ENCODE data around the gene KMT2D. TPM values are rescaled to one million over a fixed set of nuclear protein-coding genes. Genes with fewer than 3 reads are reported as not detected.

The KMT2D gene
- total and polyA plus RNA-seq, 3 donors from 2014 or later = 67.1 to 169 (median 148) TPM

DNA sequence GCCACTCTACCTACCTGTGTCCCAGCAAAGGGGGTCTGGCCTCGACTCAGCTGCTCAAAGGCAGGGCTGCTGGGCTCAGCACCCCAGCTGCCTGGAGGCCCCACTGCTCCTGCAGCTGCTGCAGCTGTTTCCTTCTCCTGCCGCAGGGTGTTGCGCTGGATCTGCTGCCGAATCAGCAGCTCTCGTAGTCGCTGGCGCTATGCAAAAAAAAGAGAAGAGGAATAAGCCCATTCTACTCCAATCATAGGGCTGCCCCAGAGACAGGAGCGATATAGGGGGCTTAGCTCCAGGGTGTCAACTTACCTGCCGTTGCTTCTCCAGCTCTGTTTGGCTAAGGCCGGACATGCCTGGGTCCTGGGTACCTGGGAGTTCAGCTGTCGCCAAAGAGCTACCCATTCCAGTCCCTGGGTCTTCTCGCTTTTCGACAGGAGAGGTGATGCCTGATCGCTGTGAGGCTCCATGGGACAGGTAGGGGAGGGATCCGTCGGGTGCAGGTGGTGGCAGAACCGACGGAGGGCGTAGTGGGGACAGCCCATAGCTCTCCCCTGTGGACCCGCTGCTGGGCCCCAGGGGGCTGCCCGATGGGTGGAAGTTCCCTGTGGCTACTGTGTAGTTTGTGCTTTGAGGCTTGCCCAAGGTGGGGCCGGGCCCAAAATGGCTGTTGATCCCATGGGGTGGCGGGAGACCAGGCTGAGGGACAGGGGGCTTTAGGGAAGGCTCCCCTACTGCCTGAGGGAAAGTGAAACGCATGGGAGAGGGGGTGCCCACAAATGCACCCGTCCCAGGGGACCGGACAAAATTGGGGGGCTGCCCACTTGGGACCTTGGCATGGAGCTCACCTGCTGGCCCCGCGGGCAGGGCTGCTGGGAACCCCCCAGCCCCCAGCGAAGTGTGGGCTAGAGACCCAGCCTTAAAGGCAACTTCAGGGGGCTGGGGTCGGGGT, 20.9 kb downstream of the KMT2D start:
- no peak overlapping the region for H3K4me3 ChIP-seq
- no peaks in the 10 kb centered on the region for H3K4me1 ChIP-seq
- no peaks in the 10 kb centered on the region for H3K27me3 ChIP-seq
- no peak for TF ChIP-seq POLR2A (IDR thresholded peaks at IDR 0.05)
- TF ChIP-seq, protein P1, sequence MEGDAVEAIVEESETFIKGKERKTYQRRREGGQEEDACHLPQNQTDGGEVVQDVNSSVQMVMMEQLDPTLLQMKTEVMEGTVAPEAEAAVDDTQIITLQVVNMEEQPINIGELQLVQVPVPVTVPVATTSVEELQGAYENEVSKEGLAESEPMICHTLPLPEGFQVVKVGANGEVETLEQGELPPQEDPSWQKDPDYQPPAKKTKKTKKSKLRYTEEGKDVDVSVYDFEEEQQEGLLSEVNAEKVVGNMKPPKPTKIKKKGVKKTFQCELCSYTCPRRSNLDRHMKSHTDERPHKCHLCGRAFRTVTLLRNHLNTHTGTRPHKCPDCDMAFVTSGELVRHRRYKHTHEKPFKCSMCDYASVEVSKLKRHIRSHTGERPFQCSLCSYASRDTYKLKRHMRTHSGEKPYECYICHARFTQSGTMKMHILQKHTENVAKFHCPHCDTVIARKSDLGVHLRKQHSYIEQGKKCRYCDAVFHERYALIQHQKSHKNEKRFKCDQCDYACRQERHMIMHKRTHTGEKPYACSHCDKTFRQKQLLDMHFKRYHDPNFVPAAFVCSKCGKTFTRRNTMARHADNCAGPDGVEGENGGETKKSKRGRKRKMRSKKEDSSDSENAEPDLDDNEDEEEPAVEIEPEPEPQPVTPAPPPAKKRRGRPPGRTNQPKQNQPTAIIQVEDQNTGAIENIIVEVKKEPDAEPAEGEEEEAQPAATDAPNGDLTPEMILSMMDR (IDR thresholded peaks at IDR 0.05) = no peak
- 91 to 94% methylated on average over 21 to 30 of the region's 30 CpGs for WGBS, 2 donors
- DNase-seq = no peak
- intact Hi-C loops (cut with DNase I; ENCODE audit: low total_unique reads) = no loop called here
- H3K27ac ChIP-seq = no peak overlapping the region
- no peaks in the 10 kb centered on the region for H3K9me3 ChIP-seq
- no peaks in the 10 kb centered on the region for H3K36me3 ChIP-seq (ENCODE audit: low read depth, missing control alignments)

DNA sequence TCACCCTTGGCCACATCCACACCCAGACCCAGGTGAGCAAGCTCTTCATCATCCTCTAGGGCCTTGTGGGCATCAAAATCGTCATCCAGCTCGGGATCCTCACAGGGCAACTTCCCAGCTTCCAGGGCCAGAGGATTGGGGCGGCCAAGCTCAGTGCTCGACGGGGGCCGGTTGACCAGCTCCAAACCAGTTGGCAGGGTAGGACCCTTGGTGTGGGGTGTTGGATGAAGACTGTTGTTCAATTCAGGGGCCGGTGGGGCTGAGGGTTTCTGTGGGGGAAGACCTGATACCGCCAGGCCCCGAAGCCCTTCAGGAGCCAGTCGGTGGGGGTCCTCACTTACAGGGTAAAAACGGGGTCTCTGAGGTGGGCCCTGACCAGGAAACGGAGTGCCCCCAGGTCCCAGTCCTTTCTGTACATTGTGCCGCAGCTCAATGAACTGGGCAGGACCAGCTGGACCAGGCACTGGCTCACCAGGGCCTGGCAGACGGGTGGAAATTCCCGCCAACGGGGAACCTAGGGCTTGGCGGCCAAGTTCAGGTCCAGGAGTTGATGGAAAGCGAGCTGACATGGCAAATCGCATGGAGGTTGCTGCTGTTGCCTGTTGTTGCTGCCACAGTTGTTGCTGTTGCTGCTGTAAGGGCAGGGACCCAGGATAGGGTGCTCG, 22.2 kb downstream of the KMT2D start:
- 90 to 95% methylated on average over 14 to 20 of the region's 20 CpGs for WGBS, 2 donors
- DNase-seq = no peak
- intact Hi-C loops (cut with DNase I; ENCODE audit: low total_unique reads) = no loop called here

DNA sequence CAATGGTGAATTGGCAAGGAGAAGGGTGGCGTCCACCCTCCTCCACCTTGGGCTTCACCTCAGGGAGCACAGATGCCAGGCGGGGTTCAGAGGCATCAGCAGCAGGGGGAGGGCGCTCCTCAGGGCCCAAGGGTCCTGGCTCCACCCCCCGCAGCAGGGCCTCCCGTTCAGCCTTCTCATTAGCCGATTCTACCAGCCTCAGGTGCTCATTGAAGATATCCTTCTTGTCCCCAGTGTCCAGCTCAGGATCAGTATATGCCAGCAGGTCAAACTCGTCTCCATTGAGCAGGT, 22.7 kb downstream of the KMT2D start:
- no peaks in the 10 kb centered on the region for H3K9me3 ChIP-seq
- 87 to 92% methylated on average over 7 of the region's 7 CpGs for WGBS, 2 donors
- H3K36me3 ChIP-seq (ENCODE audit: low read depth, missing control alignments) = no peaks in the 10 kb centered on the region
- DNase-seq = no peak
- no peaks in the 10 kb centered on the region for H3K27me3 ChIP-seq
- TF ChIP-seq, protein P1 (IDR thresholded peaks at IDR 0.05) = no peak
- no peak for TF ChIP-seq POLR2A (IDR thresholded peaks at IDR 0.05)
- intact Hi-C loops (cut with DNase I; ENCODE audit: low total_unique reads) = no loop called here
- no peak overlapping the region for H3K27ac ChIP-seq
- H3K4me1 ChIP-seq = no peaks in the 10 kb centered on the region
- no peak overlapping the region for H3K4me3 ChIP-seq

More for the DNA sequence above, 22.2 kb downstream of the KMT2D start:
- Histone ChIP-seq H3K4me3 (no peak overlapping the region), H3K9me3 (no peaks in the 10 kb centered on the region), H3K36me3 (ENCODE audit: low read depth, missing control alignments) (no peaks in the 10 kb centered on the region), H3K27me3 (no peaks in the 10 kb centered on the region), H3K4me1 (no peaks in the 10 kb centered on the region), H3K27ac (no peak overlapping the region)
- TF ChIP-seq, protein P1 (IDR thresholded peaks at IDR 0.05) = no peak
- no peak for TF ChIP-seq POLR2A (IDR thresholded peaks at IDR 0.05)

DNA sequence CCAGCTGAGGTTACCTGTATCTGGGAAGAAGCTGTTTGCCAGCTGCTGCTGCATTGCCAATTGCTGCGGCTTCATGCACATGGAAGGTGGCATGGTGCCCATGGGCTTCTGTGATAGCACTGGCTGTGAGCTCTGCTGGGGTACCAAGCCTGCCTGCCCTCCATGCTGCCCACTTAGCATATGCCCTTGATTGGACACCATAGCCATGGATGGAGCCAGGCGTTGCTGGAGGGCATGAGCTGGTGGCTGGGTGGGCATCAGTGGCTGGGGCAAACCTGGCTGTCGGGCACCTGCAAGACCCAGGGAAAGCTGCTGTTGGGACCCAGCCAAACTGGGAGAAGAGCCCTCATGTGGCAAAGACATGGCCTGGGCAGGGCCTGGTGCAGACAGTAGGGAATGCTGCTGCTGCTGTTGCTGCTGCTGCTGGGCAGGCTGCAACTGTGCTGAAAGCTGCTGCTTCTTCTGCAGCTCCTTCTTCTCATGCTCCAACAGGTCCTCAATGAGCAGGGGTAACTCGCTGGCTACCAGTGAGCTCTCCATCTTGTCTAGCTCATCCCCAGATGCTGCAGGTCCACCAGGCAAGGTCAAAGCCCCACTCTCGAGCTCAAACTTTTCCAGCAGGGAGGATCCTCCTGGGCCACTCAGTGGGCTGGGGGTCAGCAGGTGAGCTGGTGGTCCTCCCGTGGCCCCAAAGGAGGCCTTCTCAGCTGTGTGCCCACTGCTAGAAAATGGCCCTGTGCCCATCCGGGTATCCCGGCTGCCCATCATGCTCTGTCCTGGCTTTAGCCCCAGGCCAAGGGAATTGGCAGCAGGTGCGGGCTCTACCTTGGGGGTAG, 23.3 kb downstream of the KMT2D start:
- TF ChIP-seq, protein P1 (IDR thresholded peaks at IDR 0.05) = no peak
- no peak for TF ChIP-seq POLR2A (IDR thresholded peaks at IDR 0.05)
- Histone ChIP-seq H3K9me3 (no peaks in the 10 kb centered on the region), H3K4me1 (no peaks in the 10 kb centered on the region), H3K27ac (no peak overlapping the region), H3K27me3 (no peaks in the 10 kb centered on the region), H3K36me3 (ENCODE audit: low read depth, missing control alignments) (no peaks in the 10 kb centered on the region), H3K4me3 (no peak overlapping the region)
- intact Hi-C loops (cut with DNase I; ENCODE audit: low total_unique reads) = no loop called here
- no peak for DNase-seq
- 84 to 91% methylated on average over 7 to 9 of the region's 9 CpGs for WGBS, 2 donors

All from testis (tissue), 3 donors.